AG08396 (cell line): ENCODE results near the gene UGCG.
A peak's percentile ranks its signal among the peaks of the same experiment; 100 is the strongest.
"Not testable (repeated sequence)": the region's sequence is repeated elsewhere in the genome, so short reads cannot be mapped to it uniquely, and the experiment has no call there.

ENCODE experiments used
- DNase-seq: peaks from one replicate; pipeline ENCODE4 v3.0.0; 2012; ENCODE audit warnings: low spot score, mixed read lengths

Gene UGCG

DNA sequence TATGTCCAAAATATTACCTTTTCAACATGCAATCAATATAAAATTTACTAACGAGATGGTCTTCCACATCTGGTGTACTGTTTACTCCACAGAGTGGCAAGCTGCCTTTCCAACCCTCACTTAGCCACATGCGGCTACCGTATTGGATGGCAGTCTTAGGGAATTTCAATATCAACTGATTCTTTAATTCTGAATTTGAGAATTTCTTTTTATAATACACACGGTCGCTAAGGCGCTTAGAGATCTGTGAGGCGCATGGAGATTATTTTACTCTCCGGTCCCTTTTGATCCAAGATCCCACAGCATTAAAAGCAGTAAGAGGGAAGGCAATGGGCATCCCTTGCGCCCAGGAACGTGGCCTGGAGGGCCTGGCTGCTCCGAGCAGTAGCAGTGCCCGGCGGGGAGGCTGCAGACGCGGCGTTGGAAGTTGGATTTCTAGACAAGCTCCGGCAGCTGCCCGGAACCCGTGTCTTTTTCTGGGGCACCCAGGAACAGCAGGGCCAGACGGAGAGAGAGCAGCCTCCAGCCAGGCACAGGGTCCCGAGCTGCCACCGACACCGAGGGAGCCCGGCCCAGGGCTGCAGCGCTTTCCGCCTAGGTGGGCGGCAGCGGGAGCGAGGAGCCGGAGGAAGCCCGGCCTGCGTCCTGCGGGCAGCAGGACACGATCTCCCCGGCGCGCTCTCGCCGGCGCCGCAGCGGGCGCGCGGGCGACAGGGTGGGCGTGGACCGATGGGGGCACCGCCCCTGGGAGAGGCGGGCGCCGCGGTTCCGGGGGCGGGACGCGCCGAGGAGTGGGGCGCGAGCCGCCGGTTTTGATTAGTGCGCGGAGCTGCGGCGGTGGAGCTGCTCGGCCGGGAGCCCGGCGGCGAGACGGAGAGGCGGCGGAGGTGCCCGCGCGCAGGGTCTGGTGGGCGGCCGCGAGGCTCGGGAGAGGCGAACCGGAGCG lies at the start of gene UGCG:
UGCG (plus strand) TSS at position 819 of the 946 bp plus-strand sequence. CDS start 402 bp downstream, outside the sequence.
- peak; percentile 97 for DNase-seq

DNA sequence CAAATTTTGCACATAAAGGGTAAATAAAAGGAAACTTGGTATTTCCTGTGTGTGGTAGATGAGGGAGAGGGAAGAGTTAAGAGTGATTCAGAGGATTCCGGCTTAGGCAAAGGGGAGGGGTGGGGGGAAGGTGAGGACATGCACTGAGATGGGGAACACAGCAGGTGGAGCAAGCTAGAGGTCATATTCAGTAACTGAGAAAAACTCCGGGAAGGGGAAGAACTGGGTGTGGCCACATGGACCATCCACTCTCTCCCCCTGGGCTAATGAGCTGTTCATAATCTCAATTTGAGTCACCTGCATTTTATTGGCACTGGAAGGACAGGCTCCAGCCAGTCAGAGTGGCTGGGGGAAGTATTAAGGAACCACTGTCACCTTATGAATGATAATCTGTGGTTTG lies 45.1 kb upstream of the UGCG start:
- no peak for DNase-seq

DNA sequence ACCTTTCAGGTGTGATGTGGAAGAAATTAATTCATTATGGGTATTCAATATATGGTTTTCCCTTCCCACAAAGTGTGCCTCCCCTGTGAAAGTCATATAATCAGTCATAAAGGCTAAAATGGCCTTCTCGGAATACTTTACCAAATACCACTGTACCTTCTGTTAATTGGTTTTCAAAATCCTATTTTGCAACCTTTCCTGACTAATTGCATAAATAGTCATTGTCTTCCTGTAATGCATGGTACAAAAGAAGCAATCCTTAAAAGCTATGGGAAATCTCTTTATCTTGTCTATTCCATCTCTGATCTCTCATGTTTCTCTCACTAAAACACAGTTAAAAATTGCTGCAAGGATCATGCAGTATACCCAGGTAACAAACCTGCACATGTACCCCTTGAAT lies 44.3 kb upstream of the UGCG start:
- no peak for DNase-seq

DNA sequence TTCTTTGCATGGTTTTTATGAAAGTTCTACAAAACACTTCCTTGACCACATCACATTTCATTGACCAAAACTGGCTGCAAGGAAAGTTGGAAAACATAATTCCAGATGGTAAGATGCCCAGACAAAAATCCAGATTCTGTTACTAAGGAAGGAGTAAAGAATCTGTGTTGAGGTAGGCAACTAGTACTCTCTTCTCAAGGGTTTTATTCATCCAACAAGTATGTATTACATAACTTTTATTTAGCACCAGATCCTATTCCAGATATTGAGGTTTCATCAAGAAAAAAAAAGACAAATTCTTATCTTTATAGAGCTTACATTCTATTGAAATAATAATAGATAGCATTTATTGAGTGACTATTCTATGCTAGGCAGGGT lies 43.2 kb upstream of the UGCG start:
- DNase-seq, result no peak

DNA sequence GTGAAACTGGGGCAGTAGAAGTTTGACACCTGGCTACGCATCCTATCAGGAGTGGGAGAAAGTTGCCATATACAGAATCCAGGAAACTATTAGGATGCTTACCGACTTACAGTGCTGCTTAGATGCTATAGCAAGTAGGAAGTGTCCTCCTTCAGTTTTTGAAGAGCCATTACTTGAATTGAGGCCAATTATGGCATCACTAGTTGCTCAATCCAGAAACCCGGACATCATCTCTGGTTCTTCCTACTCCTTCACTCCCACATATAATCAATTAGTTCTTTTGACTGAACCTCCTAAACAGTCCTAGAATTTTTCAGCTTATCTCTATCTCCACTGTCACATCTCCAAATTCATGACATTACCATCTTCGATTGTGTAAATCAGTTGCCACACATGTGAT lies 41.8 kb upstream of the UGCG start:
- no peak for DNase-seq

DNA sequence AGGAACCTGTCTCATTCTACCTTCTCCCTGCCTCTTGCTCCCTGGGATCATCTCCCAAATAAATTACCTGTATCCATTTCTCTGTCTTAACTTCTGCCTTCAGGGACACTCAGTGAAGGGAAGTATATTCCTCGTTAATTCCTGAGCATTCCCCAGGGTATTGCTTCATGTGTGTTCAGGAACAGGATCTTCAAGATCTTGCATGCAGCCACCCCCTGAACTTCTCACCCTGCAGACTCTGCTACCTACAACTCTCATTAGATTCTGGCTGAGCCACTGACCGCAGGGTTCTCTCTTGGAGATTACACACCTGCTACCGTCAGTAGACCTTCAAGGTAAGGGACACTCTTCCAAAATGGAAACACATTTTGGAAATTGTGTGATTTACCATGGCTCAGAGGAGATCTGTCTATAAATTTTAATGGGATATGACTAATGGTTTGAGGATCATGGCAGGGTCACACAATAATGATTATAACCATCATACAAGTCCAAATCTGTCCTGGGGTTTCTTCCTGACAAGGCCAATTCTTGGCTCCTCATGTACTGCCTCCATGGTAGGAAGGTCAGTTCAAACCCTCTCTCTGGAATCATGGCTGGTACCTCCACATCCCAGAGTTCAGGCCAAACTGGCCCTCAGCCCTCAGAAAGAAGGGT lies 38.9 kb upstream of the UGCG start:
- no peak for DNase-seq

DNA sequence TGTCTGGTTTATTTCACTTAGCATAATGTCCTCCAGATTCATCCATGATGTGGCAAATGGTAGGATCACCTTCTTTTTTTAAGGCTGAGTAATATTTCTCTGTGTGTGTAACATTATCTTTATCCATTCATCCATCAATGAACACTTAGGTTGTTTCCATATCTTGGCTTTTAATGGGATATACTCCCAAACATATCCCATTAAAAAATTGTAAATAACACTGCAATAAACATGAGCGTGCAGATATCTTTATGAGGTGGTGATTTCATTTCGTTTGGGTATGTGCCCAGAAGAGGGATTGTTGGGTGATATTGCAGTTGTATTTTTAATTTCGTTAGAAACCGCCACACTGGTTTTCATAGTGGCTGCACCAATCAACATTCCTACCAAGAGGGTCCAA lies 36.2 kb upstream of the UGCG start:
- DNase-seq, result no peak

DNA sequence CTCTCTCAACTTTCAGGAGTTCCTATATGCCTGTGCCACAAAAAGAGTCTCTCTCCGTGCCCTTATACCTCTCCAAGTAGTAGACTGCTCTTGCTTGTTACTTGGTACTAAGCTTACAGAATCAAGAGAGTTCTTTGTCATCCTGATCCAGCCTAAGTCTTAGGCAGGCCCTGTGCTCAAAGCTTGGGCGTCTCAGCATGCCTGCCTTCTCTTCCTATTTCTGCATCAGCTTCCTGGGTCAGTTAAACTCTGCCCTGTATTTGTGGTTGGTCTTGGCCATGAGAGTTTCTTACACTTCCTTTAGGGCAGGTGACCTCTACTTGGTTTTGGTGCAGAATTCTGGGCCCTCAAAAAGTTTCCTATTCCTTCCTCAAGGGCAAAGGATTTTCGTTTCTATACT lies 33.0 kb upstream of the UGCG start:
- DNase-seq, result no peak

DNA sequence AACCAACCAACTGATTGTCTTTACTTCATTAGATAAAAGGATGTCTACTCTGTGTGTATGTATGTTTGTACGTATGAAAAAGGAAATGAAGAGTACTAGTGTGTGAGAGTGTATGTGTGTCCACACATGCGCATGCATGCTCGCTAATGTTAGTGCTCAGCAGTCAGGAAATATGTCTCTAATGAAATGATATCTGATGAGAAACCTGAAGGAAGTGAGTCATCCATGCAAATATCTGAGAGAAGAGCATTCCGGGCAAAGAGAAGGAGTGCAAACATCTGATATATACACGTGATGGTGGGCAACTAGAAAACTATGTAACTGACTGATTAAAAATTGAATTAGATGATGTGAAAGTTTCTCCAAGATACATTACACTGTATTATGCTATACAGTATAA lies 29.6 kb upstream of the UGCG start:
- peak; percentile 12 for DNase-seq

DNA sequence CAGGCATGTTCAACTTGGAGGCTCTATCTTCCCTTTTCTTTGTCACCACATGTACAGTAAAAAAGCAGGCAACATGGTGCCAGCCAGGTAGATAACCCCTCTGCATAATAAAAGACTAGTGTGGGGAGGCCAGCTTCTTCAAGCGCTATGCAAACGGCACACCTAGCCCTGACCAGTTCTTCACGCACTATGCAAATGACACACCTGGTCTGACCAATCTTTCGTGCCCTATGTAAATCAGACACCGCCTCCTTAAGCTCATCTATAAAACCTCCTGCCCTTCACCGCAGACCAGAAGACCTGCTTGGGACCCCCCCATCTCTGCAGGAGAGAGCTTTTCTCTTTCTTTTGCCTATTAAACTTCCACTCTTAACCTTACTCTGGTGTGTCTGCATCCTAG lies 28.1 kb upstream of the UGCG start:
- DNase-seq, result no peak

DNA sequence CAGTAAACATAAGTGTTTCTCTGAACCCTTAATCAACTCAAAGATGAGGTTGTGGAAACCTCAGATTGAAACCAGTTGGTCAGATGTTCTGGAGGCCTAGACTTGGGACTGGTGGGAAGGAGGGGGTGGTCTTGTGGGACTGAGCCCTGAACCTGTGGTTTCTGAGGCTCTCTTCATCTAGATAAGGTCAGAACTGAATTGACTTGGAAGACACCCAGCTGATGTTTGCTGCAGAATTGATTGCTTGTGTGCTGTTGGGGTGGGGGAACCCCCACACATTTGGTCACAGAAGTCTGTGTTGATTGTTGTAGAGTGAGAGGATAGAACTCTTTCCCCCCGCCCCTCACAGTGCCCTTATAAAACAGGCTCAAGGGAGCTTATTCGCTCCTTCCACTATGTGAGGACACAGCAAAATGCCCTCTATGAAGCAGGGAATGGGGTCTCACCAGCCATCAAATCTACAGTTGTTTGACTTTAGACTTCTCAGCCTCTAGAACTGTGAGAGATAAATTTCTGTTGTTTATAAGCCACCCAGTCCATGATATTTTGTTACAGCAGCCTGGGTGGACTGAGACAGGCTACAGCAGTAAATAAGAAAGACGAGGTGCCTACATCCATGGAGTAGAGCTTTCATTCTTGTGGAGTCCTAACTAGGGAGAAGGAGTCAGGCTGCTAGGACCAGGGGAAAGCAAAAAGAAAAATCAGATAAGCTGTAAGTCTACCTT lies 25.7 kb upstream of the UGCG start:
- no peak for DNase-seq

DNA sequence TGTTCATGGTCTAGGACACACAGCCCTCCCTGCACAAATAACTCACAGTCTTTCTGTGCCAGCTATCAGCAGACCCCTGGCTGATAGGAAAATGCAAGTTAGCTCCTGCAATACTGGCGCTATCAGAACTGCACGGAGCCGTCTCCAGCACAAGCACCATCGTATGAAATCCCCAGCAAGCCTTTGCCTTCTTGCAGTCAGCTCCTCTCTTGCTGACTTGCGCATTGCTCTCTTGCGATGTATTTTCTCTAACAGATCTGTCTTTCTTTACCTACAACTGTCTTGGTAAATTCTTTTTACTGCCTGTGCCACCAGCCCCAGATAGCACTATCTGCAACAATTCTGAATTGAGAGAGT lies 25.1 kb upstream of the UGCG start:
- no peak for DNase-seq

DNA sequence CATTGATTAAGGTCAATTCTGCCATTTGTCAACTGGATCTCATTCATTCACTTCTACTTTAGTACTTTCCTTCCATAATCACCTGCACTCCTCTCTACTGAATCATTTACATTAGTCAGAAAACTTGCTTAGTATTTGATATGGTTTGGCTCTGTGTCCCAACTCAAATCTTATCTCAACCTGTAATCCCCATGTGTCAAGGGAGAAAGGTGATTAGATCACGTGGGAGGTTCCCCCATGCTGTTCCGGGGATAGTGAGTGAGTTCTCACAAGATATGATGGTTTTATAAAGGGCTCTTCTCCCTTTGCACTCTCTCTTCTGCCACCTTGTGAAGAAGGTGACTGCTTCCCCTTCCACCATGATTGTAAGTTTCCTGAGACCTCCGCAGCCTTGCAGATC lies 23.7 kb upstream of the UGCG start:
- no peak for DNase-seq

DNA sequence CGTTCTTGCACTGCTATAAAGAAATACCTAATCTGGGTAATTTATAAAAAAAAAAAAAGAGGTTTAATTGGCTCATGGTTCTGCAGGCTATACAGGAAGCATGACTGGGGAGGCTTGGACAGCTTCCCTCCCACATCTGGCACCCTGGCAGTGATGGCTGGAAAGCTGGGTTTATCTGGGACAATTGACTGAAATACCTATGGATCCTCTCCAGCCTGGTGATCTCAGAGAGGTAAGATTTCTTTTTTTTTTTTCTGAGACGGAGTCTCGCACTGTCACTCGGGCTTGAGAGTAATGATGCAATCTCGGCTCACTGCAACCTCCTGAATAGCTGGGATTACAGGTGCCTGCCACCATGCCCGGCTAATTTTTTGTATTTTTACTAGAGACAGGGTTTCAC lies 22.7 kb upstream of the UGCG start:
- no peak for DNase-seq

DNA sequence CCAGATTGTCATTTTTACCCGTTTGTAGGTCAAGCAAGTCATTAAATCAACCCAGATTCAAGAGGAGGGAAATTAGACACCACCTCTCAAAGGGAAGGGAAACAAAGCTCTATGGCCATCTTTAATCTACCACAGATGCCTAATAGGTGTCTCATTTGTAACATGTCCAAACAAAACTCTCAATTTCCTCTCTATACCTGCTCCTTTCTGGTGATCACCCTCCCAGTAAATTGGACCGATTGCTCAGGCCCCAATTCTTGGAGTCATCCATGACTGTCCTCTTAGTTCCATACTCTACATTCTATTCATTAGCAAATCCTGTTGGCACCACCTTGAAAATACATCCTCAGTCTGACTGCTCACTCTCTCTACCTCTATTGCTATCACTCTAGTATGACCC lies 22.1 kb upstream of the UGCG start:
- no peak for DNase-seq

DNA sequence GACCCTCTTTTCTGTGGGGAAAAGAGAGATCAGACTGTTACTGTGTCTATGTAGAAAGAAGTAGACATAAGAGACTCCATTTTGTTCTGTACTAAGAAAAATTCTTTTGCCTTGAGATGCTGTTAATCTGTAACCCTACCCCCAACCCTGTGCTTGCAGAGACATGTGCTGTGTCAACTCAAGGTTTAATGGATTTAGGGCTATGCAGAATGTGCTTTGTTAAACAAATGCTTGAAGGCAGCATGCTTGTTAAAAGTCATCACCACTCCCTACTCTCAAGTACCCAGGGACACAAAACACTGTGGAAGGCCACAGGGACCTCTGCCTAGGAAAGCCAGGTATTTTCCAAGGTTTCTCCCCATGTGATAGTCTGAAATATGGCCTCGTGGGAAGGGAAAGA lies 21.3 kb upstream of the UGCG start:
- not testable (repeated sequence) for DNase-seq

DNA sequence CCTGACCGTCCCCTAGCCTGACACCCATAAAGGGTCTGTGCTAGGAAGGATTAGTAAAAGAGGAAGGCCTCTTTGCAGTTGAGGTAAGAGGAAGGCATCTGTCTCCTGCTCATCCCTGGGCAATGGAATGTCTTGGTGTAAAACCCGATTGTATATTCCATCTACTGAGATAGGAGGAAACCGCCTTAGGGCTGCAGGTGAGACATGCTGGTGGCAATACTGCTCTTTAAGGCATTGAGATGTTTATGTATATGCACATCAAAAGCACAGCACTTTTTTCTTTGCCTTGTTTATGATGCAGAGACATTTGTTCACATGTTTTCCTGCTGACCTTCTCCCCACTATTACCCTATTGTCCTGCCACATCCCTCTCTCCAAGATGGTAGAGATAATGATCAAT lies 20.9 kb upstream of the UGCG start:
- not testable (repeated sequence) for DNase-seq

DNA sequence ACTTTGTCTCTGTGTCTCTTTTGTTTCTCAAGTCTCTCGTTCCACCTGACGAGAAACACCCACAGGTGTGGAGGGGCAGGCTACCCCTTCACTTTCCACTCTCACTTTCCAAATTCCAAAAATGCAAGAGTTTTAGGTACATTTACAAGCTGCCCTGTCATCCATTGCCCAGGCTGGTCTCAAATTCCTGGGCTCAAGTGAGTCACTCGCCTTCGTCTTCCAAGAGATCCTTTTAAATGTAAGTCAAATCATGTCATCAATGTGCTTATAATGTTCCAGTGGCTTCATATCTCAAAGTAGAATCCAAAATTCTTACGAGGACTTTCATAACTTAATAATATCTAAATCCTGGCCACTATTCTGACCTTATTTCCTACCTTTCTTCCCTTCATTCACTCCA lies 20.4 kb upstream of the UGCG start:
- no peak for DNase-seq

DNA sequence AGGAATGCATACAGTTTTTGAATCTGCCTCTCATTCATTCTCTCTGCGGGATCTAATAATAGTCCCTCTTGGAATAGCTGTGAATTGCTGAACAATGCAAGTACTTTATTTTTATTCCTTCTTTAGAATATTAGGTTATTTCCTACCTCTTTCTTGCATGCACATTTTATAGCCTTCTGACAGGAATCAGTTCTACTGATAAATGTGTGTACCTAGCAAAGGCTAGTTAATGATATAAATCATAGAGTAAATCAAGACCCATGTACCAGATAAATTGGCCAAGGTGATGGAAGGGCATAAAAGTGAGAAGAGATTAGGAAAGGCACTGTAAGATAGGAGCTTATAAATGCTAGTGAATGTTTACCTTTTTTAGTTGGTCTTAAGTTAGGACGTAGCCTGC lies 19.2 kb upstream of the UGCG start:
- no peak for DNase-seq

DNA sequence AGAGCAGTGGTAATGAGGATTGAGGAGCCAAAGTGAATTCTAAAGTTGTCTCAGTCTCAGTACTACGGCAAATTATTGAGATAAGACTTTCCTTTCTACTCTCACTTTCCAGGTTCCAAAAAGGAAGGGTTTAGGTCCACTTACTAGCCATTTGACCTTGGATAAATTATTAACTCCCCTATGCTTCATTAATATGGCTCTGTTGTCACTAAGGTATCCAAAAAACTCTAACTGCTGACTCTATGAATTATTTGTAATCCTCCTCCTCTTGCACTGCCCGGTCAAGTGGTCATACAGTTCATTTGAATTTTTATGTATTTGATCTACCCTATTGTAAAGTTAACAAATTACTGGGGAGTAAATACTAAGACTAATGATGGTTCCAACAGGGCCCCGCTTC lies 17.7 kb upstream of the UGCG start:
- no peak for DNase-seq

DNA sequence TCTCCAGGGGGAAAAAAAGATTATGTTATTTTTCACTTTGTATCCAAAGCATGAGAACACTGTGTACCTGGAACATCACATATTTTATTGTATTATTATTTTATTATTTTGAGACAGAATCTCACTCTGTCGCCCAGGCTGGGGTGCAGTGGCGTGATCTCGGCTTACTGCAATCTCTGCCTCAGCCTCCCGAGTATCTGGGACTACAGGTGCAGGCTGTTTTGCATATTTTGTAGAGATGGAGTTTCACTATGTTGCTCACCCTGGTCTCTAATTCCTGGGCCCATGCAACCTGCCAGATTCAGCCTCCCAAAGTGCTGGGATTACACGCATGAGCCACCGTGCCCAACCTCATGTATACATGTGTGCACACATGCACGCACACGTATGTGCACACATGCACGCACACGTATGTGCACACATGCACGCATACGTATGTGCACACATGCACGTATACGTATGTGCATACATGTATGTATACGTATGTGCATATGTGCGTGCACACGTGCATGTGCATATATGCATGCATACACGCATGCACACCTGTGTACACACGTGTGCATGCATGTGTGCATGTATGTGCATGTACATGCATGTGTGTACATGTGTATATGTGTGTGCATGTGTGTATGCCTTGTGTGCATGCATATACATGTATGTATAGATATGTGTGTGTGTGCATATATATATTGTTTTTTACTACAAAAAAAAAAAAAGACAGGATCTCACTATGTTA lies 9.5 kb upstream of the UGCG start:
- DNase-seq, result no peak

DNA sequence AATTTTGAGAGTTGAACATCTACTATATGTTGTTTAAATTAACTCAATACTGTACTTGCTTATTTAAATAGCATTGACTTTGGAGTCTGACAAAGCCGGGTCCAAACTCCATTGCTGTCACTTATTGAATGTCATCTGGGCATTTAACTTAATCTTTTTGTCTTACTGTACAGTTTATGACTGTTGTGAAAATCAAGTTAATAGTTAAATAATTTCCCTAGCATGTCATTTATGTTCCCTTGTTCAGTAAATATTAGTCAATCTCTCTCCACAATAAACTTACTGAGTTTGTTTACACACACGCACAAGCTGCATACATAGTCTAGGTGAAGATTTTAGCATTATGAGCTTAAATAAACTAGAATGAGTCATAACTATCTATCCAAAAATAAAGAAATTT lies 6.3 kb upstream of the UGCG start:
- no peak for DNase-seq
